HUES64 (cell line): ENCODE results near the gene OR52A5.
"Not testable (repeated sequence)": the region's sequence is repeated elsewhere in the genome, so short reads cannot be mapped to it uniquely, and the experiment has no call there.

ENCODE experiments used
- H3K27ac ChIP-seq: 2 replicates; pipeline ENCODE4 v1.7.0; 2013; ENCODE audit warnings: low read depth, low read length, inconsistent platforms
- H3K27me3 ChIP-seq: 2 replicates; pipeline ENCODE4 v1.6.1; 2013; ENCODE audit warnings: mild to moderate bottlenecking, low read length; ENCODE audit not compliant: insufficient read depth
- H3K36me3 ChIP-seq: 2 replicates; pipeline ENCODE4 v1.6.1; 2013; ENCODE audit warnings: mild to moderate bottlenecking, low read length; ENCODE audit not compliant: insufficient read depth
- H3K4me1 ChIP-seq: 2 replicates; pipeline ENCODE4 v1.6.1; 2013; ENCODE audit warnings: mild to moderate bottlenecking, low read length, moderate library complexity; ENCODE audit not compliant: insufficient read depth
- H3K4me3 ChIP-seq: 2 replicates; pipeline ENCODE4 v1.5.1; 2013; ENCODE audit warnings: mild to moderate bottlenecking, low read length, moderate library complexity
- H3K9ac ChIP-seq: 2 replicates; pipeline ENCODE4 v1.6.1; 2013; ENCODE audit warnings: mild to moderate bottlenecking, low read depth, low read length
- H3K9me3 ChIP-seq: 2 replicates; pipeline ENCODE4 v1.6.1; 2013; ENCODE audit warnings: low read depth, low read length; ENCODE audit not compliant: insufficient read depth
- WGBS: fragments of 150-250, 120-280 bp; methylation state at CpG from one replicate; pipeline ENCODE4 v1.1.7; 2013; ENCODE audit warnings: missing lambda C conversion rate; 5-methylcytosine and 5-hydroxymethylcytosine counted together

Gene OR52A5

DNA sequence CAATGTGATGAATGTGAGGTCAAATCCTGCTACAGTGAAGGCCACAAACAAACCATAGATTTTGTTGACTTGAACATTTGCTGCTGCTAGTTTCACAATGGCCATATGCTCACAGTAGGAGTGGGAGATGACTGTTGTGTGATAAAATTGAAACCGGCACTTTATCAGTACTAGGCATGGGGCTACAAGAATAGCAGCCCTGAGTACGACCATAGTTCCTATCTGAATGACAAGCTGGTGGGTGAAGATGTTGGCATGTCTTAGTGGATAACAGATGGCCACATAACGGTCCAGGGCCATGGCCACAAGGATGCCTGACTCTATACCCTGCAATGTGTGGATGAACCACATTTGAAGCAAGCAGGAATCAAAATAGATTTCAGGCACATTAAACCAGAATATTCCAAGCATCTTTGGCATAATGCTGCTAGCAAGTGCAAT, 13.6 kb upstream of the OR52A5 start:
- WGBS: 86% methylated on average over 3 of the region's 3 CpGs
- no peak overlapping the region for H3K27ac ChIP-seq
- no peak overlapping the region for H3K9ac ChIP-seq
- no peak overlapping the region for H3K4me3 ChIP-seq
- H3K9me3 ChIP-seq: no peaks in the 10 kb centered on the region
- no peaks in the 10 kb centered on the region for H3K27me3 ChIP-seq
- H3K4me1 ChIP-seq: no peaks in the 10 kb centered on the region
- H3K36me3 ChIP-seq: no peaks in the 10 kb centered on the region

DNA sequence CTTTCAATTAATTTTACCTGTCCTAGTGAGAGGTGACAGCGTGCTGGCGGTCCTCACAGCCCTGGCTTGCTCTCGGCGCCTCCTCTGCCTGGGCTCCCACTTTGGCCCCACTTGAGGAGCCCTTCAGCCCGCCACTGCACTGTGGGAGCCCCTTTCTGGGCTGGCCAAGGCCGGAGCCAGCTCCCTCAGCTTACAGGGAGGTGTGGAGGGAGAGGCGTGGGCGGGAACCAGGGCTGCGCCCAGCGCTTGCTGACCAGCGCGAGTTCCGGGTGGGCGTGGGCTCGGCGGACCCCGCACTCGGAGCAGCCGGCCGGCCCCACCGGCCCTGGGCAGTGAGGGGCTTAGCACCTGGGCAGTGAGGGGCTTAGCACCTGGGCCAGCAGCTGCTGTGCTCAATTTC, 6.0 kb upstream of the OR52A5 start:
- not testable (repeated sequence) for H3K4me3 ChIP-seq, H3K27ac ChIP-seq, H3K9me3 ChIP-seq, H3K36me3 ChIP-seq, H3K4me1 ChIP-seq, H3K27me3 ChIP-seq, H3K9ac ChIP-seq
- 95% methylated on average over 21 of the region's 21 CpGs for WGBS

DNA sequence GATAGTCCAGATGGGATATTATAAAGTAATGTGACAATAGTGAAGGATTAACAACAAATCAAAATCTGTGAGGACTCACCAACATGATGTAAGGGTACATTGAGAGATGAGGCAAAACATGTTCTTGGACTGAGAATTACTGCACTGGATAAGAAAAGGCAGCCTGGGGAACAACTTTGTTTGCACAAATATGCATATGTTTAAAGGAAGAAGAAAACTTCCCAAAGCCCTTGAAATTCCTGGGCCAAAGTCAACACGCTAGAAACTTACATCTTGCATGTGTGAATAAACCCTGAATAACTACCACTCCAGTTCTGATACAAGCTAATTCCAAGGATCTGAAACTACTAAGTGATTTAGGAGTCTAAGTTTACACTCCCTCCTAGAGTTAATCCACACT, 1.1 kb downstream of the OR52A5 start:
- H3K4me1 ChIP-seq: peaks cover 15% of the 10 kb centered on the region
- no peaks in the 10 kb centered on the region for H3K36me3 ChIP-seq
- 38% methylated on average over 1 of the region's 1 CpG for WGBS
- no peak overlapping the region for H3K4me3 ChIP-seq
- H3K9me3 ChIP-seq: no peaks in the 10 kb centered on the region
- no peaks in the 10 kb centered on the region for H3K27me3 ChIP-seq
- no peak overlapping the region for H3K27ac ChIP-seq
- H3K9ac ChIP-seq: no peak overlapping the region

DNA sequence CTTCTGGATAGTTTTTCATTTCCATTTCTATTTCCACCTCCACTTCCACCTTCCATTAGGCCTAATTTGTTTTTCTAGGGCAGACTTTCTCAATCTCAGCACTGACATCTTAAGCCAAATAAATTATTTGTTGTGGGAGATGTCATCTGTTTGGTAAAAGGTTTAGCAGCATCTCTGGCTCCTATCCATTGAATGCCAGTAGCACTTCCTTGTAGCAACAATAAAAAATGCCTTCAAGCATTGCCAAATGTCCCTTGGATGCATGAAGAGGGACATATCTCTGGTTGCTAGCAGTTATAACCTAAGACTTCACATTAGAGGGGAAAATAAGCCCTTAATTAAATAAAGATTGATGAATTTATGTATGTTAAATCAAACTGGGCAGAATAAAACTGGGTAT, 1.9 kb downstream of the OR52A5 start:
- Histone ChIP-seq H3K36me3 (no peaks in the 10 kb centered on the region), H3K4me1 (peaks cover 15% of the 10 kb centered on the region), H3K9me3 (no peaks in the 10 kb centered on the region), H3K27ac (no peak overlapping the region), H3K9ac (no peak overlapping the region), H3K4me3 (no peak overlapping the region), H3K27me3 (no peaks in the 10 kb centered on the region)

DNA sequence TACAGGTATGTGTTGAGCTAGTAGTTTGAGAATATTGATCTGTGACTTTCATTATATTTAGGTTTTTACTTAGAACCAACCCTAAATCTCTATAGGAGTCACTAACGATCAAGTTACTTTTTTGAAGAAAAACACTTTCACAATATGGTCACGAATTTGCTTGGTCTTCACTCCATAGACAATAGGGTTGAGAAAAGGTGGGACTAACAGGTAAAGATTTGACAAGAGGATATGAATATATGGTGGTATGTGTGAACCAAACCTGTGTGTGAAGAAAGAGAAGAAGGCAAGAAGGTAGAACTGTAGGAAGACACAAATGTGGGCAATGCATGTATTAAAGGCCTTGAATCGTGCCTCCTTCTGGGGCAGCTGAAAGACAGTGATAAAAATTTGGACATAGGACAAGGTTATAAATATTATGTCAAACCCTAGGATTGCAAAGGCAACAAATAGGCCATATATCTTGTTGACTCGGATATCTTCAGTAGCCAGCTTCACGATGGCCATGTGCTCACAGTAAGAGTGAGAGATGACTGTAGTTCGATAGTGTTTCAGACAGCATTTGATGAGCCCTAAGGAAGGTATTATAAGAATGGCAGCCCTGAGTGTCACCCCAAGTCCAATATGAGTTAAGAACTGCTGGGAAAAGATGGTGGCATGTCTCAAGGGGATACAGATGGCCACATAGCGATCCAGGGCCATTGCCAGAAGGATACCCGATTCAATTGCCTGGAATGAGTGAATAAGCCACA, 6.4 kb downstream of the OR52A5 start:
- no peak overlapping the region for H3K4me3 ChIP-seq
- no peaks in the 10 kb centered on the region for H3K27me3 ChIP-seq
- WGBS: 97% methylated on average over 7 of the region's 8 CpGs
- no peak overlapping the region for H3K9ac ChIP-seq
- no peaks in the 10 kb centered on the region for H3K36me3 ChIP-seq
- peaks cover 8% of the 10 kb centered on the region for H3K4me1 ChIP-seq
- H3K9me3 ChIP-seq: no peaks in the 10 kb centered on the region
- no peak overlapping the region for H3K27ac ChIP-seq

DNA sequence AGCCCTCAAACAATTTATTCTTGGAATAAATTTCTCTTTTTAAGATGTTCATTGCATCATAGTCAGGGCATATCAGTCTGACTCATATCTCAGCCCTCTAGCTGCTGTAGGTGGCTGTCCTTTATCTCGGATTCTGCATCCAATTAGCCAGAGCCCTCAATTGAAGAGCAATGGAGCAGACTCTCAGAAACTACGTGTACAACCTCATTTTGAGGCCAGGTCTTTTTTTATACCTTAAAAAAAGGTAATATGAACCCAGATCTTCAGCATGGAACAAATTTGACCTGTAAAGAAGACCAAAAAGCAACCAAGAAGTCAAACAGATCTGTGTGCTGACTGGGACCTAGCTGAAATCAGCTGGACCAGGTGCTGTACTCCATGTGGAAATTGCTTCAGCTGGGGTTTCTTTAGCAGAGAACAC, 8.7 kb downstream of the OR52A5 start:
- H3K27me3 ChIP-seq: no peaks in the 10 kb centered on the region
- H3K27ac ChIP-seq: no peak overlapping the region
- H3K4me1 ChIP-seq: no peaks in the 10 kb centered on the region
- H3K4me3 ChIP-seq: no peak overlapping the region
- H3K9ac ChIP-seq: no peak overlapping the region
- no peaks in the 10 kb centered on the region for H3K36me3 ChIP-seq
- H3K9me3 ChIP-seq: no peaks in the 10 kb centered on the region
- WGBS: 86% methylated on average over 2 of the region's 2 CpGs

DNA sequence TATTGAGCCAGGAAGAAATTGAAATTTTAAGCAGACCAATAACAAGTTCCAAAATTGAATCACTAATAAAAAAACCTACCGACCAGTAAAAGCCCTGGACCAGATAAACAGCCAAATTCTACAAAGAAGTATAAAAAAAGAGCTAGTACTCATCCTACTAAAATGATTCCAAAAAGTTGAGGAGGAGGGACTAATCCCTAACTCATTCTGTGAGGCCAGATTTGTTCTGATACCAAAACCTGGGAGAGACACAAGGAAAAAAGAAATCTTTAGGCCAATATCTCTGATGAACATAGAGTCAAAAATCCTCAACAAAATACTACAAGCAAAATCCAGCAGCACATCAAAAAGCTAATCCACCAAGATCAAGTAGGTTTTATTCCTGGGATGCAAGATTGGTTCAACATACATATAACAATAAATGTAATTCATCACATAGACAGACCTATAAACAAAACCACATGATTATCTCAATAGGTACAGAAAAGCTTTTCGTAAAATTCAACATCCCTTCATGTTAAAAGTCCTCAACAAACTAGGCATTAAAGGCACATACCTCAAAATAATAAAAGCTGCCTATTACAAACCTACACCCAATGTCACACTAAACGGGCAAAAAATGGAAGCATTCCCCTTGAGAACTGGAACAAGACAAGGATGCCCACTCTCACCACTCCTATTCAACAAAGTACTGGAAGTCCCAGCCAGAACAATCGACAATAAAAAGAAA, 13.1 kb downstream of the OR52A5 start:
- Histone ChIP-seq H3K4me3 (no peak overlapping the region), H3K36me3 (no peaks in the 10 kb centered on the region), H3K27ac (no peak overlapping the region), H3K4me1 (no peaks in the 10 kb centered on the region), H3K9ac (no peak overlapping the region), H3K9me3 (no peaks in the 10 kb centered on the region), H3K27me3 (no peaks in the 10 kb centered on the region)
- 96% methylated on average over 4 of the region's 4 CpGs for WGBS

DNA sequence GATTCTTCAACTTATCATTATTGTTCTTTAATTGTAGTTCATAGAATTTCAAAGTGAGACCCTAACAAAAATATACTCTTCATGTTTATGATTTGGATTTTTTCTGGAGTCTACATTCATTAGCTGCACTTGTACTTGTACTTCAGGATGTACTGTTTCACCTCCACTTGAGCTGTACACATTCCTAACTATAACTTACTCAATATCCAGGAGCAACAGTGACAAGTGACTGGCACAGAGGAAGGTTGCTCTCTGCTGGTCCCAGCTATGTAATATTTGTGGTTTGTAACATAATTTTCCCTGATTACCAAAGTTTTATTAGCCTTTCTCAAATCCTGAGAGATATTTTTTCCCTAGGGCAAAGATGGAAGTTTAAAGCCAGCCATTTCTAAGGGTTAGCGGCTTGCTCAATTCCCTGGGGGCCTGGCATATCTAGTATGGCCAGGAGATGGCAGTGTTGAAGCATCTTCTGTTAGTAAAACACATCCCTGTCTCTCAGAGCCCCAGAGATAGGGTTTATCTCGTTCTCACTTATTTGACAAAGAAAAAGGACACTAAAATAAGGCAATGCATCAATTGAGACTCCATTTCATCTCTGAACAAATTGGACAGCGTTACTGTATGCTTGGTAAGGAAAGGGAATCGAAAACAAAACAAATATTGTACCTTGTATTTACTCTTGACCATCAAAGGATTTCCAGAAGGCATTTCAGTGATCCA, 14.2 kb downstream of the OR52A5 start:
- Histone ChIP-seq H3K9ac (no peak overlapping the region), H3K4me3 (no peak overlapping the region), H3K36me3 (no peaks in the 10 kb centered on the region), H3K9me3 (no peaks in the 10 kb centered on the region), H3K4me1 (no peaks in the 10 kb centered on the region), H3K27me3 (no peaks in the 10 kb centered on the region), H3K27ac (no peak overlapping the region)
- WGBS: 0% methylated on average over 2 of the region's 4 CpGs

DNA sequence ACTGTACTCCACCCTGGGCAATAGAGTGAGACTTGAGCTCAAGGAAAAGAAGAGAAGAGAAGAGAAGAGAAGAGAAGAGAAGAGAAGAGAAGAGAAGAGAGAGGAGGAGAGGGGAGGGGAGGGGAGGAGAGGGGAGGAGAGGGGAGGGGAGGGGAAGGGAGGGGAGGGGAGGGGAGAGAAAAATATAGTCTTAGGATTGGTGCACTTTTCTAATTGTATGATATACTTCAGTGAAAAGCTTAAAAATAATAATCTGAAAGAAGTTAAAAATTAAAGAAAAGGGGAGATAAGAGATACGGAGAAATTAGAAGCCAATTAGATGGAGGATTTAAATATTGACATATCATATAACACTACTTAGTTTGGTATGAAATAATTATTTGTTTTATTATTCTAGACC, 19.3 kb downstream of the OR52A5 start:
- Histone ChIP-seq H3K27ac (no peak overlapping the region), H3K9ac (no peak overlapping the region), H3K4me1 (no peaks in the 10 kb centered on the region), H3K9me3 (no peaks in the 10 kb centered on the region), H3K36me3 (no peaks in the 10 kb centered on the region), H3K27me3 (no peaks in the 10 kb centered on the region), H3K4me3 (no peak overlapping the region)
- no CpG with 5 or more reads among the region's 1 CpG for WGBS

DNA sequence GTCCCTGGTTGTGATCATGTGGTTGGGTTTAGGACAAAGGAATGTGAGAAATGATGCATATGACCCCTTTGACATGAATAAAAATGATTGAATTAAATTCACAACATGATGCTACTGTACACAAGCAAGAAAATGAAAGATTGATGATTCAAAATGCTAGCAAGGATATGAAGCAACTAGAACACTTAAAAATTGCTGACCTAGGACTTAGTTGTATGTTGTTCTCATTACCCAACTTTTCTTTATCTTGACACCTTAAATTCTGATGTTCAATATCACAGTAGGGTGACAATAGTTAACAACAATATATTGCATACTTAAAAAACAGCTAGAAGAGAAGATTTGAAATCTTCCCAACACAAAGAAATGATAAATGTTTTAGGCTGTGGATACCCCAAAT, 20.6 kb downstream of the OR52A5 start:
- no peak overlapping the region for H3K27ac ChIP-seq

DNA sequence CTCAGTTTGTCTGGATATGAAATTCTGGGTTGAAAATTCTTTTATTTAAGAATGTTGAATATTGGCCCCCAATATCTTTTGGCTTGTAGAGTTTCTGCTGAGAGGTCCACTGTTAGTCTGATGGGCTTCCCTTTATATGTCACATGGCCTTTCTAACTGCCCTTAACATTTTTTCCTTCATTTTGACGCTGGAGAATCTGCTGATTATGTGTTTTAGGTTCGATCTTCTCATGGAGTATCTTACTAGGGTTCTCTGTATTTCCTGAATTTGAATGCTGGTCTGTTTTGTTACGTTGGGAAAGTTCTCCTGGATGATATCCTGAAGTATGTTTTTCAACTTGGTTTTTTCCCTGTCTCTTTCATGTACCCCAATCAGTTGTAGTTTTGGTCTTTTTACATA, 22.8 kb downstream of the OR52A5 start:
- no peaks in the 10 kb centered on the region for H3K4me1 ChIP-seq
- 100% methylated on average over 3 of the region's 3 CpGs for WGBS
- H3K4me3 ChIP-seq: no peak overlapping the region
- no peaks in the 10 kb centered on the region for H3K27me3 ChIP-seq
- H3K36me3 ChIP-seq: no peaks in the 10 kb centered on the region
- no peaks in the 10 kb centered on the region for H3K9me3 ChIP-seq
- H3K9ac ChIP-seq: no peak overlapping the region
- H3K27ac ChIP-seq: no peak overlapping the region

More for the DNA sequence above, 20.6 kb downstream of the OR52A5 start:
- H3K36me3 ChIP-seq: no peaks in the 10 kb centered on the region
- no peaks in the 10 kb centered on the region for H3K4me1 ChIP-seq
- H3K4me3 ChIP-seq: no peak overlapping the region
- no peaks in the 10 kb centered on the region for H3K9me3 ChIP-seq
- no peak overlapping the region for H3K9ac ChIP-seq
- no peaks in the 10 kb centered on the region for H3K27me3 ChIP-seq
